ENCODE measurements around the gene MAP7. TPM values are rescaled to one million over a fixed set of nuclear protein-coding genes. Genes with fewer than 3 reads are reported as not detected.

The MAP7 gene
- total and polyA plus RNA-seq, 7 donors = 1.2 to 33.5 (median 3.3) TPM

- Histone ChIP-seq H3K4me3 (no peak overlapping the region), H3K9me3 (no peaks in the 10 kb centered on the region), H3K4me1 (no peaks in the 10 kb centered on the region), H3K36me3 (no peaks in the 10 kb centered on the region), H3K27me3 (no peaks in the 10 kb centered on the region), H3K27ac (peak overlapping the region in 3 of 4 donors; percentile 29 to 45 (median 42))
- WGBS, 2 donors = 88% methylated on average over 12 of the region's 12 CpGs
- peak; percentile 79 for DNase-seq
- TF ChIP-seq POLR2AphosphoS5 (IDR thresholded peaks at IDR 0.05) = peak in 3 of 4 donors; percentile 20 to 52 (median 48)
- no peak for TF ChIP-seq POLR2A (IDR thresholded peaks at IDR 0.05)
- intact Hi-C loops (cut with DNase I) = no loop called here
Measured at GRCh38 chr6:136335736-136336363, 214.4 kb downstream of the MAP7 start.

DNA sequence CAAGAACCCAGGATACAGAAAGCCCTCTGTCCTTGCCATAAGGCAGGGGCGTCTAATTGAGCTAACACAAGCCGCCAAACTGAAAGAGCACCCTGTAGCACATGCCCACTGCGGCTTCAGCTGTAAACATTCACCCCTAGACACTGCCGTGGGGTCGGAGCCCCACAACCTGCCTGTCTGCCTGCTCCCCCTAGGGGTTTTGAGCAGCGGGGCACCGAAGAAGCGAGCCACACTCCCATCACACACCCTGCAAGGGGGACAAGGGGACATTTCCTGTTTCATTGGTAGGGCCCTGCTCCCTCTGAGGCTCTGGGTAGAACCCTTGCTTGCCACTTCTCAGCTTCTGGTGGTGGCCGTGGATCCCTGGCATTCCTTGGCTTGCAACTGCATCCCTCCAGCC is 215.4 kb downstream of the MAP7 start:
- TF ChIP-seq EP300 (IDR thresholded peaks at IDR 0.05) (no peak), POLR2AphosphoS5 (IDR thresholded peaks at IDR 0.05) (no peak)
- Histone ChIP-seq H3K36me3 (no peaks in the 10 kb centered on the region), H3K27me3 (no peaks in the 10 kb centered on the region), H3K27ac (no peak overlapping the region), H3K4me3 (no peak overlapping the region), H3K4me1 (no peaks in the 10 kb centered on the region), H3K9me3 (no peaks in the 10 kb centered on the region)
- intact Hi-C loops (cut with DNase I) = no loop called here
- 79 to 81% methylated on average over 9 of the region's 9 CpGs for WGBS, 2 donors
- DNase-seq = no peak

GRCh38 chr6:136334465-136334846 is 215.8 kb downstream of the MAP7 start:
- intact Hi-C loops (cut with DNase I) = no loop called here
- no peak for TF ChIP-seq EP300 (IDR thresholded peaks at IDR 0.05)
- no peak for TF ChIP-seq POLR2AphosphoS5 (IDR thresholded peaks at IDR 0.05)
- no peak for TF ChIP-seq POLR2A (IDR thresholded peaks at IDR 0.05)
- no peak for TF ChIP-seq CTCF (IDR thresholded peaks at IDR 0.05)
- Histone ChIP-seq H3K4me1 (no peaks in the 10 kb centered on the region), H3K9me3 (no peaks in the 10 kb centered on the region), H3K27ac (no peak overlapping the region), H3K36me3 (no peaks in the 10 kb centered on the region), H3K4me3 (no peak overlapping the region), H3K27me3 (no peaks in the 10 kb centered on the region)
- 83 to 88% methylated on average over 13 of the region's 13 CpGs for WGBS, 2 donors
- DNase-seq = no peak

DNA sequence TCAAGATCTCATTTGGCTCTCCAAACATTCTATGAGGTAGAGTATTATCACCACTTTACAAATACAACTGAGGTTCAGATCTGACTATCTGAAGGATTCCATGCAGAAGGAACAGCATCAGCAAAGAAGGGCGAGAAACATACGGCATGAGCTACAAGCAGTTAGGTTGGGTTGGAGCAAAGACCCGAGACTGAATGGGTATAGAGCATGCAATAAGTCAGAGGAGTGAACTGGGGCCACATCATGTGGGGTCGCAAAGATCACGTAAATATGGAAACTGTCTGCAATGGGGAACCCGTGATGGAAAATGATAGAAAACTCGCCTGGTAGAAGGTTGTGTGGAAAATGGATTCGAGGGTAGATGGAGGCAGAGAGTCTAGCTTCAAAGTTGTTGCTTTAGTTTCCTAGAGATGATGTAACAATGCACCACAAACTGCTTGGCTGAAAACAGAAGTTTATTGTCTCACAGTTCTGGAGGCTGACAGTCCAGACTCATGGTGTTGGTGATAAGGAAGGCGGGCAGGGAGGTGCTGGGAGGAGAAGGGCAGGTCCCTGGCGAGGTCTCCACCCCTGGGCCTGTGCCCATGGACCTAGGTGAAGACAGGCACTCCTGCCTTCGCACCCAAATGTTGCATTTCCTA is 216.3 kb downstream of the MAP7 start:
- Histone ChIP-seq H3K4me1 (no peaks in the 10 kb centered on the region), H3K36me3 (no peaks in the 10 kb centered on the region), H3K9me3 (no peaks in the 10 kb centered on the region), H3K27me3 (no peaks in the 10 kb centered on the region), H3K4me3 (no peak overlapping the region), H3K27ac (no peak overlapping the region)
- 60 to 86% methylated on average over 11 of the region's 11 CpGs for WGBS, 2 donors
- DNase-seq = no peak
- intact Hi-C loops (cut with DNase I) = no loop called here
- TF ChIP-seq EP300 (IDR thresholded peaks at IDR 0.05) (no peak), POLR2AphosphoS5 (IDR thresholded peaks at IDR 0.05) (no peak), POLR2A (IDR thresholded peaks at IDR 0.05) (no peak), CTCF (IDR thresholded peaks at IDR 0.05) (no peak)

DNA sequence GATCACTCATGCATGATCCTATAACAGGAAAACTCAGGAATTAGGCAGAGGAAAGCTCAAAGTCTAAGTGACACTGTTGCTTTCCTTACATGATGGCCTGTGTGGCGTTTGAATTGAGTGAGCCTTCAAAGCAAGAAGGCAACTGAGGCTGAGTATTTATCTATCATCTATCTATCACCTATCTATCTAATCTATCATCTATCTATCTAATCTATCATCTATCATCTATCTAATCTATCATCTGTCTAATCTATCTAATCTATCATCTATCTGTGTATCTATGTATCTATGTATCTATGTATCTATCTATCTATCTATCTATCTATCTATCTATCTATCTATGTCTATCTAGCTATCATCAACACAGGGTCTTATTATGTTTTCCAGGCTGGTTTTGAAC is 218.8 kb downstream of the MAP7 start:
- no peak for DNase-seq
- no peak for TF ChIP-seq POLR2AphosphoS5 (IDR thresholded peaks at IDR 0.05)
- TF ChIP-seq EP300 (IDR thresholded peaks at IDR 0.05) = no peak
- TF ChIP-seq CTCF (IDR thresholded peaks at IDR 0.05) = no peak
- TF ChIP-seq POLR2A (IDR thresholded peaks at IDR 0.05) = no peak

More for the DNA sequence above, 218.8 kb downstream of the MAP7 start:
- no peak overlapping the region for H3K4me3 ChIP-seq
- H3K27ac ChIP-seq = no peak overlapping the region
- 80 to 86% methylated on average over 1 of the region's 1 CpG for WGBS, 2 donors
- H3K9me3 ChIP-seq = no peaks in the 10 kb centered on the region
- H3K27me3 ChIP-seq = no peaks in the 10 kb centered on the region
- intact Hi-C loops (cut with DNase I) = no loop called here
- H3K36me3 ChIP-seq = no peaks in the 10 kb centered on the region
- peaks cover 0 to 12% (median 0%) of the 10 kb centered on the region in 4 donors for H3K4me1 ChIP-seq
